Umbilical cord (tissue), 2 donors: ENCODE data around the gene HMCN1. TPM values are rescaled to one million over a fixed set of nuclear protein-coding genes. Genes with fewer than 3 reads are reported as not detected.
"Not testable (repeated sequence)": the region's sequence is repeated elsewhere in the genome, so short reads cannot be mapped to it uniquely, and the experiment has no call there.

ENCODE experiments used
- DNase-seq: peaks from one replicate; pipeline ENCODE4 v3.0.0-alpha.2; 2015; ENCODE audit warnings: low spot score
- total RNA-seq: library from RNA; depleted of rRNA; stranded (reverse); fragments of >200 nt; gene quantifications from one replicate; pipeline ENCODE4 v1.2.3, GENCODE V29; 2014; ENCODE audit warnings: low replicate concordance; ENCODE audit not compliant: insufficient read depth

HMCN1 gene
- total RNA-seq, 1 donor from 2014 or later = 29.6 TPM

DNA sequence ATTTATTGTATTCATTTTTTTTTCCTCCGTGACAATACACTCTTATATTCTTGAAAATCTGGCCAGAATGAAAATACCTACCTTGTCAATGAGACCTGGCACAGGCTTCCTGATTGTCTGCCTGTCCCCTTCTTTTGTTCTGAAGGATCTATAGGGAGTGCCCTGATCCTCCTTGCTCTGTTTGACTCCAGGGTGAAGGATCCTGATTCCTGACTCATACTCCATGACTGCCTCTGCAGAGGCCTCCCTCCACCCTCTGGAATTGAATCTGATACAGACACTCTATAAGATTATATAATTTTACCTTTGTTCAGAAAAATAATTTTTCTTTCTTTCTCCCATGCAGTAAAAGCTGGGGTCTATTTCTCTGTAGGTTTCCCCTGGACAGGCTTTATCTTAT is 116.2 kb downstream of the HMCN1 start:
- no peak for DNase-seq

DNA sequence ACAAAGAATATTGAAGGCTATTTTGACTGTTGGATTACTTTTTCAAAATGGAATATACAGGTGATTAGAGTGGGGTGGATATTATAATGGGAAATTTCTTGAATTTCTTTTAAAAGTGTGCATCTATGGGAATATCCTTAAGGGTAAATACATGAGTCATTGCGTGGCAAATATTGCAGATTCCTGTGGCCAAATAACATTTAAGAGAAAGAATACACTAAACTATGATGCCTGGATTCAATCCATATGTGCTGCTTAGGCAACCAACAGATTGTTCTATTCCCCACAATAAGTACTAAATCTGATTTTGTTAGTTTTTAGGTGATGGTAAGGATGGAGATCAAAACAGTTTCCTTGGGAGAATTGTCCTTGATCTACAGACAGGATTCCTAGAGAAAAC is 119.5 kb downstream of the HMCN1 start:
- DNase-seq = no peak

DNA sequence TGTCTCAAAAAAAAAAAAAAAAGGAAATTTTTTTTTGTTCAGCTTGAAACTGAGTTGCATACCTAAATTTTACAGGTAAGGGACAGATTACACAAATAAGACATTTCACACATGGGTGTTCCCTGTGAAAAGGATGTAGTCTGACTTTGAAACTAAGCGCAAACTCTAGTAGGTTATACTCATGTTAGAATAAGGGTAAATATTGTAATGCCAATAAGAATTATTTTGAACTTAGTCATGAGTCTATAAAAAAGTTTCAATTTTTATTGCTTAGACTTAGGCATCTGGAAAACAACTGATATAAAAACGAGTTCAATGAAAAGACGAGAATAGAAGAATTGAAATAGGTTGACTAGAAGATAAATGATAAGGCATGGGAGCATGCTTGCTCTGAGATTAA is 122.3 kb downstream of the HMCN1 start:
- no peak for DNase-seq

DNA sequence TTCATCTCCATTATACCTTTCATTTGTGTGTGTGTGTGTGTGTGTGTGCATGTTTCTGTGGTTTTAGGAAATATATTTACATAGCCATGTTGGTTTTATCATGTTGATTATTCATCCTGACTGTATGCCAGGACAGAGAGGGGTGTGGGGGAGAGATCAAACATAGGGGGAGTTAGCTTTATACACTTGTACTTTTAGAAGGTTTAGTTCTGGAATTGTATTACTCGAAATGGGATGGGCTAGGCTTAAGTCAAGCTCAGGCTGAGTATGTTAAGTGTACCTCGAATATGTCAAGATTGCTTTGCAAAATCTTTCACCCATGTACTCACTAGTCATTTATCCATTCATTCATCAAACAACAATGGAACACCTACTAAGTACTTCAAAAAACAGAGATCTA is 123.3 kb downstream of the HMCN1 start:
- peak; percentile 30 for DNase-seq

- DNase-seq = no peak
These were observed 126.1 kb downstream of the HMCN1 start for GRCh38 chr1:185860311-185860710.

DNA sequence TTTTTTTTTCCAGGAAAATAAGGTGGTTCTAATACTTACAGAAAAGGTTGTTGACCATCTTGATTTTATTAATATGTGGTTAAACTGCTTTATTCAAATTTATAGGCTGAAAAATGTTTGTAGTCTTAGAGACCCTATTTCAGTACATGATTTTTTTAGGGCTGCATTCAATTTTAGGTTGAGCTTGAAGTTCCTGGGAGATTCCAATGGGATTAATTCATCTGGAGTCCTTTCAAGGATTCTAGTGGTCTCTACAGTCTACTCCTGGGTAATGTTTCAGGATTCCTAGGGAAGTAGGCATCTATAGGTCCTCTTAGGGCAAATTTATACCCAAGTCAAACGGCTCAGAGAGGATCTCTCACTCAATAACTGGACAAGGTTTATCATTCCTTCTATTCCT is 126.7 kb downstream of the HMCN1 start:
- no peak for DNase-seq

DNA sequence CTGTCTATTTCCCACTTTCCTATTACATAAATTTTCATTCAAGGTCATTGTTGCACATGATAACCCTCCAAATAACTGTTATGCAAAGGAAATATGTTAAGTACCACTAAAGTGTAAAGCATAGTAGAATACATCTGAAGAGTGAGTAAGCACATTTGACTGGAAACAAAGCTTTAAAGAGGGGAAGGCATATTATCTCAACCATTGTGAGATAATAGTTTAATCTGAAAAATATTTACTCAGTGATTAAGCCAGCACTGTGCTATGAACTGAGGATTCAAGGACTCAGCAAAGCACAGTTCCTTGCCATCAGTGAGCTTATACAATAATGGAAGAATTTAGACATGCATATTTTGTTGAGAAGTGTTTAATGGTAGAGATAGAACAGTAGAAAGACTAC is 127.4 kb downstream of the HMCN1 start:
- no peak for DNase-seq

- peak; percentile 24 for DNase-seq
These were observed 128.0 kb downstream of the HMCN1 start for GRCh38 chr1:185862235-185862634.

- DNase-seq = no peak
These were observed 130.1 kb downstream of the HMCN1 start for GRCh38 chr1:185864331-185864730.

- DNase-seq = no peak
These were observed 130.8 kb downstream of the HMCN1 start for GRCh38 chr1:185864889-185865517.

GRCh38 chr1:185869590-185869989 is 135.4 kb downstream of the HMCN1 start:
- no peak for DNase-seq

DNA sequence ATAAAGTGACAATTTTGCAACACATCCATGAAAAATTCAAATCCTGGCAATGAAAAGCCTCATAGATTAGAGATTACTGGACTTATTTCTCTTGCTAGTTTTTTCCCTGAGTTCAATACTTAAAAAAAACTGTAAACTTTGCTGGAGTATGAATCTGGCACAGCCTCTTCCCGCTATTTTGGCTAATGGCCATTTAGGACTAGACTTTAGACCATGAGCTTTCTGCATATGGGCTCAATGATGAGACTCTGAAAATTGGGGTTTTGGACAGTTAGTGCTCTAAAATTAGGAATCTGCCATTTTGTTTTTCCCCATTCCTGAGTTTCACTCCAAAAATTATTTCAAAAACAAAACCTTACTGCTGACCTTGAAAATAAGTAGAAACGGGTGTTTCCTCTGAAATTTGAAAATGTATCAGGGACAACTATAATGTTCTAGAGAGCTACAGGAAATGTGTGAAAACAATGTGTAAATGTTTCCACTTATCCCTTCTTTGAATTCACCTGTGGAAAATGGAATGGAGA is 137.5 kb downstream of the HMCN1 start:
- DNase-seq = no peak

- no peak for DNase-seq
These were observed 140.1 kb downstream of the HMCN1 start for GRCh38 chr1:185874246-185874645.

DNA sequence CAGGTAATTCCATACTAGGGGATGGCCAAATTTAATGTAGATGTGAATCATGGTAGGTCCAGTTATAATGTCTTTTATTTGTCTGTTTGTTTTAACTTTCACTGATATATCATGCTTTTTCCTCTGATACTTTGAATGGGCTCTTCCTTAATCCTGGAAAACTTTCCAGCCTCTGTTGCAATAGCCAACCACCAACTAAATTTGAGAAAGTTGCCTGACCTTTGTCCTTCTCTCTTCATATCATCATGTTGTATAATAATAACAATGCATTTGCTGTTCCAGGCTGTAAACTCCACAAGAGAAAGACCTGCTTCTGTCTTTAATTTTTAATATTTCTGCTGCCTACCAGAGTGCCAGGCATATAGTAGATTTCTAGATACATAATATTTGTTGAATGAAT is 146.1 kb downstream of the HMCN1 start:
- no peak for DNase-seq

DNA sequence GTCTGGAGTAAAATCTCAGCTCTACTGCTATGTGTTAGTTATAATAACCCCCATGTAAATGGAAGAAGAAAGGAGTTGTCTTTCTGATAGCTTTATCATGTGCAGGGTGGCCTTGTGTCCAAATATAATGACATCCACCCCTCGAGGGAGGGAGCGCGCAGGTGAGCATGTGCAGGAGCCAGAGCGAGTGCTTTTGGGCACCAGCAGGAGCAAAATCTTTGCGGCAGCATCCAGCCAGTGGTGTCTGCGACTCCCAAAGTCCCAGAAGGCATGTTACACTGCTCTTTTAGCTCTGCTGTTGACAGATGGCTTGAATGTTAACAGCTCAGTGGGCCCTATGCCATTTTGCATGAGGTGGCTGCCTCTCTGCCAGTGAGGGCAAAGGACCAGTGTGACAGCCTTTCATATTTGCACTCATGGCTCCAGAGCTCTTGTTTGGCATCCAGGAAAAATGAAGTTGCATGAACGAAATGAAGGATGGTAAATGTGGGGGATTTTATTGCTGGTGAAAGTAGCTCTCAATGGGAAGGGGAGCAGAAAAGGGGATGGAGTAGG is 146.7 kb downstream of the HMCN1 start:
- DNase-seq = no peak

DNA sequence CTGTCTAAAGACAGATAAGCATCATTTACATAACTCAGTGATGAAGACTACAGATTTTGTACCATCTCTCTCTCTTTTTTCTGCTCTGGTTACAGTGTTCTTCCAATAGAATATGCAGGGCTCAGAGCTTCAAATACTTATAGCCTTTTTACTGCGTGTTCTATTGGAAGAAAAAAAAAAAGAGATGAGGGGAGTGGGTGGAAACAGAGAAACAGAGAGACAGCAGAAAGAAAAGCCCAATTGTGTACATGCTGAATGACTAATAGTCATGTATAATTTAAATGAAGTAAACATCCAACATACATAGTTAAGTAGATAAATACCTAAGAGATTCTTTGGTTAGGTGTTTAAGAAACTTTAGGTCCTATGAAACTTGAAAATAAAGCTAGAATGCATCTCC is 151.9 kb downstream of the HMCN1 start:
- DNase-seq = no peak

DNA sequence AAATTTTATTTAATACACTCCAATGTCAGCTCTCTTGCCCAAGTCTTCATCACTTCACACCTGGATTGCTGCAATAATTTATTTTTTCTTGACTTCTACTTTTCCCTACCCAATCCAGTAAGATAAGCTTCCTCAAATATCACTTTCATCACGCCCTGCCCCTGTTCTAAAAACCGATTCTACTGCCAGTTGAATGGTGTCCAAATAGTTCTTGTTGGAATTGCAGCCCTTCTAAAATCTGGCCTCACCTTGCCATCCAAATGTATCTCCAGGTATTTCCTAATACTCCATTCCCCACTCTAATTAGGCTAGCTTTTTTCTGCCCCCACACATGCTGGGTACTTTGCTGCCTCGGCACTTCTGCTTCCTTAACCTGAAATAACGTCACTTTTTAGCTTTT is 152.5 kb downstream of the HMCN1 start:
- DNase-seq = no peak

DNA sequence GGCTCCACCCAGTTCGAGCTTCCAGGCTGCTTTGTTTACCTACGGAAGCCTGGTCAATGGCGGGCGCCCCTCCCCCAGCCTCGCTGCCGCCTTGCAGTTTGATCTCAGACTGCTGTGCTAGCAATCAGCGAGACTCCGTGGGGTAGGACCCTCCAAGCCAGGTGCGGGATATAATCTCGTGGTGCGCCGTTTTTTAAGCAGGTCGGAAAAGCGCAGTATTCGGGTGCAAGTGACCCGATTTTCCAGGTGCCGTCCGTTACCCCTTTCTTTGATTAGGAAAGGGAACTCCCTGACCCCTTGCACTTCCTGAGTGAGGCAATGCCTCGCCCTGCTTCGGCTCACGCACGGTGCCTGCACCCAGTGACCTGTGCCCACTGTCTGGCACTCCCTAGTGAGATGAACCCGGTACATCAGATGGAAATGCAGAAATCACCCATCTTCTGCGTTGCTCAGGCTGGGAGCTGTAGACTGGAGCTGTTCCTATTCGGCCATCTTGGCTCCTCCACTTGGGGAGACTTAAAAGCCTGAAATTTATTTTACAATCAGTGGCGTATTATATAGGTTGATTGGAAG is 158.7 kb downstream of the HMCN1 start:
- not testable (repeated sequence) for DNase-seq

GRCh38 chr1:185894791-185895190 is 160.6 kb downstream of the HMCN1 start:
- no peak for DNase-seq

DNA sequence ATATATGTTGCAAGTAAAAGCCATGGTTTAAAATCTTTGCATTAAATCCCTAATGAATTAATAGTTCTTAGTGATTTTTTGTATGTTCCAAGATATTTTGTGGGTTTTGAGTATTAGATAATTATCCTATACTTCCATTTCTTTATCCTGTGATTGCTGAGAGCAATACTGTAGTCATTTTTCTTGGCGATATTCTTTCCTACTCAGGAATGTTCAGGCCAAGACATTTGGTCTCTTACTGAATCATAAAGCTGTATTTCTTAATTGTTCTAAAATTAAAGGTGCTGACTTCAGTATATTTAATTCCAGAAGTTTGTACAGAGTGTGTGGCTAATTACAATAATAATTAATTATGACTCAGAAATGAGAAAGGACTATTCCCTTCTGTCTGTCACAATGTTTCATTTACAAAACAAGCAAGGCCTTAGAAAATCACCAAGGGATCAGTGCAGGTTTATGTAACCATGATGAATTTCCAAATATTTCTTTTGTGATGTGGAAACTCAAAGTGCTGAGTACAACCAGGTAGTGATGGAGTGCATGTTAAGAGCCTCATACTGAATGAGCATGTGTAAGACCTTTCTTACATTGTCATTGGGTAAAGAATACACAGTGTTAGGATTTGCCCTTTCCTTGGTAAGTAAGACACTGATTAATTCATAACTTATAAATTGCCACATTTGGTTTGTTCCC is 161.2 kb downstream of the HMCN1 start:
- DNase-seq = no peak

GRCh38 chr1:185896863-185897262 is 162.7 kb downstream of the HMCN1 start:
- DNase-seq = no peak

- peak; percentile 59 for DNase-seq
These were observed 172.0 kb downstream of the HMCN1 start for GRCh38 chr1:185906186-185906585.

DNA sequence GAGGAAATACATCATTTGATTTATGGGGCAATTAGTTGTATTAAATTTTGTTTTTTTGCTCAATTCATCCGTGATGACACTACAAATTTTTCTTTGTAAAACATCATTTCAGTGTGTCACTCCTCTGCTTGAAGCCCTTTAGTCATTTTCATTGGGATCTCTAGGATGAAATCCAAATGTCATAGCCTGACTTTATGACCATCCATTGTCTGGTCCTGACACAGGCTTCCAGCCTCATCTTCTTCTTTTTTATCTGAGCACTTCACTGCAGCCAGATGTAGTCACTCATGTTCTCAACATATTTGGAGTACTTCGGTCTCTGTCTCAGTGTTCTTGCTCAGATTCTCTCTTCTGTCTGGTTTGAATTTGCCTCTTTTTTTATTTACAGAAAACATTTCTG is 173.1 kb downstream of the HMCN1 start:
- peak; percentile 34 for DNase-seq
